Astrocyte (in vitro differentiated cells and primary cell): ENCODE measurements around the gene MAP1LC3B. TPM values are rescaled to one million over a fixed set of nuclear protein-coding genes. Genes with fewer than 3 reads are reported as not detected.

Experiments
- DNase-seq: peaks from one replicate; pipeline ENCODE4 v3.0.0-alpha.2; 2010; ENCODE audit warnings: low read depth
- FAIRE-seq: peaks from 2 replicates; lab custom pipeline; 2011; peaks lifted over from hg19 to GRCh38; lab: Jason Lieb, UNC
- H2AFZ ChIP-seq: 2 replicates; pipeline ENCODE4 v1.6.0; 2012; ENCODE audit warnings: low read depth, low read length, inconsistent platforms
- H3K27ac ChIP-seq: 2 replicates; pipeline ENCODE4 v1.5.1; 2011; ENCODE audit warnings: low read depth, low read length, inconsistent platforms
- H3K27me3 ChIP-seq: 2 replicates; pipeline ENCODE4 v1.6.0; 2011; ENCODE audit warnings: low read length, inconsistent platforms; ENCODE audit not compliant: insufficient read depth
- H3K36me3 ChIP-seq: 2 replicates; pipeline ENCODE4 v1.5.1; 2011; ENCODE audit warnings: low read length, inconsistent platforms; ENCODE audit not compliant: insufficient read depth
- H3K4me1 ChIP-seq: 2 replicates; pipeline ENCODE4 v1.5.1; 2011; ENCODE audit warnings: low read length, inconsistent platforms; ENCODE audit not compliant: insufficient read depth
- H3K4me2 ChIP-seq: 2 replicates; pipeline ENCODE4 v1.6.0; 2012; ENCODE audit warnings: low read length, inconsistent platforms
- H3K4me3 ChIP-seq: 2 replicates; pipeline ENCODE4 v1.5.1; 2011; ENCODE audit warnings: low read depth, mild to moderate bottlenecking, low read length, inconsistent platforms; ENCODE audit not compliant: insufficient read depth
- H3K79me2 ChIP-seq: 2 replicates; pipeline ENCODE4 v1.6.0; 2012; ENCODE audit warnings: mild to moderate bottlenecking, low read length, inconsistent platforms; ENCODE audit not compliant: insufficient read depth
- H3K9ac ChIP-seq: 2 replicates; pipeline ENCODE4 v1.6.0; 2012; ENCODE audit warnings: mild to moderate bottlenecking, low read length, inconsistent platforms
- H3K9me3 ChIP-seq: 2 replicates; pipeline ENCODE4 v1.5.1; 2012; ENCODE audit warnings: low read depth, mild to moderate bottlenecking, low read length, inconsistent platforms; ENCODE audit not compliant: insufficient read depth
- H4K20me1 ChIP-seq: 2 replicates; pipeline ENCODE4 v1.6.0; 2012; ENCODE audit warnings: low read length, inconsistent platforms; ENCODE audit not compliant: insufficient read depth
- H3K27ac Mint-ChIP-seq: one replicate; pipeline ENCODE4 v1.8.0; 2021; ENCODE audit warnings: mild to moderate bottlenecking, mixed read lengths; ENCODE audit not compliant: unreplicated experiment
- H3K27me3 Mint-ChIP-seq: one replicate; pipeline ENCODE4 v1.8.0; 2021; ENCODE audit warnings: low read depth, mixed read lengths; ENCODE audit not compliant: unreplicated experiment
- H3K36me3 Mint-ChIP-seq: one replicate; pipeline ENCODE4 v1.8.0; 2021; ENCODE audit warnings: low read depth, mixed read lengths; ENCODE audit not compliant: unreplicated experiment
- H3K4me1 Mint-ChIP-seq: one replicate; pipeline ENCODE4 v1.8.0; 2021; ENCODE audit warnings: low read depth, mixed read lengths; ENCODE audit not compliant: unreplicated experiment
- H3K4me3 Mint-ChIP-seq: one replicate; pipeline ENCODE4 v1.8.0; 2021; ENCODE audit warnings: mild to moderate bottlenecking, moderate library complexity, mixed read lengths; ENCODE audit not compliant: unreplicated experiment
- H3K9me3 Mint-ChIP-seq: one replicate; pipeline ENCODE4 v1.8.0; 2021; ENCODE audit warnings: mild to moderate bottlenecking, mixed read lengths; ENCODE audit not compliant: unreplicated experiment
- CTCF ChIP-seq: IDR thresholded peaks from 2 replicates; pipeline ENCODE4 v1.5.1; 2011; ENCODE audit warnings: low read depth, mild to moderate bottlenecking, inconsistent platforms, low read length, moderate library complexity; ENCODE audit not compliant: insufficient read depth
- EZH2 ChIP-seq: IDR thresholded peaks from 2 replicates; pipeline ENCODE4 v1.6.1; 2012; ENCODE audit warnings: mild to moderate bottlenecking, low read length, inconsistent platforms; ENCODE audit not compliant: insufficient read depth
- total RNA-seq: library from RNA; stranded (reverse); gene quantifications from 2 replicates; pipeline ENCODE4 v1.2.1, GENCODE V29; 2021

Gene MAP1LC3B
- total RNA-seq, 1 donor from 2014 or later, result 221 TPM

GRCh38 chr16:87392821-87393679 is 914 bp downstream of the MAP1LC3B start:
- Mint-ChIP-seq H3K27me3 (no peaks in the 10 kb centered on the region), H3K4me1 (peaks cover 17% of the 10 kb centered on the region), H3K9me3 (no peaks in the 10 kb centered on the region), H3K36me3 (peaks cover 10% of the 10 kb centered on the region), H3K27ac (peak overlapping the region; percentile 93), H3K4me3 (peak overlapping the region; percentile 99)
- Histone ChIP-seq H3K27me3 (no peaks in the 10 kb centered on the region), H3K27ac (peak overlapping the region; percentile 62), H4K20me1 (peaks cover 51% of the 10 kb centered on the region), H3K36me3 (no peaks in the 10 kb centered on the region), H3K4me2 (peak overlapping the region; percentile 94), H2AFZ (no peak overlapping the region), H3K4me1 (peaks cover 14% of the 10 kb centered on the region), H3K79me2 (peaks cover 55% of the 10 kb centered on the region), H3K9me3 (no peaks in the 10 kb centered on the region), H3K4me3 (peak overlapping the region; percentile 80), H3K9ac (peak overlapping the region; percentile 85)
- TF ChIP-seq EZH2, result no peak
- no peak for TF ChIP-seq CTCF
- FAIRE-seq, result no peak
- DNase-seq, result peak; percentile 44

- Mint-ChIP-seq H3K27ac (peak overlapping the region; percentile 93), H3K4me1 (peaks cover 11% of the 10 kb centered on the region), H3K36me3 (peaks cover 14% of the 10 kb centered on the region), H3K9me3 (no peaks in the 10 kb centered on the region), H3K27me3 (no peaks in the 10 kb centered on the region), H3K4me3 (peak overlapping the region; percentile 99)
- no peak for FAIRE-seq
- Histone ChIP-seq H3K27me3 (no peaks in the 10 kb centered on the region), H3K4me3 (peak overlapping the region; percentile 80), H3K36me3 (peaks cover 2% of the 10 kb centered on the region), H3K9me3 (no peaks in the 10 kb centered on the region), H3K4me2 (peak overlapping the region; percentile 94), H4K20me1 (peaks cover 57% of the 10 kb centered on the region), H3K27ac (no peak overlapping the region), H3K9ac (peak overlapping the region; percentile 85), H2AFZ (no peak overlapping the region), H3K4me1 (peaks cover 12% of the 10 kb centered on the region), H3K79me2 (peaks cover 61% of the 10 kb centered on the region)
- TF ChIP-seq EZH2, result no peak
- TF ChIP-seq CTCF, result no peak
- no peak for DNase-seq
Measured at GRCh38 chr16:87393680-87394055, 1.5 kb downstream of the MAP1LC3B start.

GRCh38 chr16:87395181-87395842 is 3.2 kb downstream of the MAP1LC3B start:
- Histone ChIP-seq H3K79me2 (peaks cover 71% of the 10 kb centered on the region), H3K9me3 (no peaks in the 10 kb centered on the region), H4K20me1 (peaks cover 66% of the 10 kb centered on the region), H3K36me3 (peaks cover 11% of the 10 kb centered on the region), H3K9ac (no peak overlapping the region), H2AFZ (no peak overlapping the region), H3K27ac (no peak overlapping the region), H3K4me1 (peaks cover 12% of the 10 kb centered on the region), H3K27me3 (no peaks in the 10 kb centered on the region), H3K4me2 (peak overlapping the region; percentile 94), H3K4me3 (no peak overlapping the region)
- peak overlapping the region; percentile 76 for H3K27ac Mint-ChIP-seq
- H3K36me3 Mint-ChIP-seq, result peaks cover 22% of the 10 kb centered on the region
- FAIRE-seq, result no peak
- H3K4me1 Mint-ChIP-seq, result peaks cover 5% of the 10 kb centered on the region
- H3K9me3 Mint-ChIP-seq, result no peaks in the 10 kb centered on the region
- no peaks in the 10 kb centered on the region for H3K27me3 Mint-ChIP-seq
- DNase-seq, result no peak
- peak overlapping the region; percentile 74 for H3K4me3 Mint-ChIP-seq
- no peak for TF ChIP-seq EZH2
- TF ChIP-seq CTCF, result no peak
